ENCODE results near the gene KIF9.

- TF ChIP-seq CTCF (IDR thresholded peaks at IDR 0.05 in 4 of 5, conservative IDR thresholded peaks at IDR 0.05 in 1 of 5) = no peak
- no peak for TF ChIP-seq POLR2A (IDR thresholded peaks at IDR 0.05)
Observed at GRCh38 chr3:47276558-47276957, 6.0 kb downstream of the KIF9 start.
